Naive B cell (primary cell): ENCODE results near the gene CFDP1. TPM values are rescaled to one million over a fixed set of nuclear protein-coding genes. Genes with fewer than 3 reads are reported as not detected.

Experiments used
- ATAC-seq, 2 donors: fragments of 150-1000 bp; cut with Tn5 transposase; 2 replicates each; pipeline ENCODE4 v1.10.0; 2021; ENCODE audit warnings: low read depth in 2 of 2, mild to moderate bottlenecking in 2 of 2, moderate library complexity in 2 of 2
- DNase-seq: peaks from one replicate; pipeline ENCODE4 v3.0.0; 2022
- H3K27ac Mint-ChIP-seq, 6 donors: one replicate each; pipeline ENCODE4 v1.8.0; 2020 to 2022; ENCODE audit warnings: mild to moderate bottlenecking in 6 of 6, mixed read lengths in 6 of 6, moderate library complexity in 5 of 6, inconsistent platforms in 2 of 6
- H3K27me3 Mint-ChIP-seq, 3 donors: one replicate each; pipeline ENCODE4 v1.8.0; 2021 to 2022; ENCODE audit warnings: mixed read lengths in 3 of 3, mild to moderate bottlenecking in 1 of 3
- H3K36me3 Mint-ChIP-seq, 2 donors: one replicate each; pipeline ENCODE4 v1.8.0; 2020 to 2022; ENCODE audit warnings: mixed read lengths in 2 of 2, inconsistent platforms in 1 of 2, mild to moderate bottlenecking in 1 of 2
- H3K4me1 Mint-ChIP-seq, 3 donors: one replicate each; pipeline ENCODE4 v1.8.0; 2020 to 2022; ENCODE audit warnings: mixed read lengths in 3 of 3, inconsistent platforms in 1 of 3, mild to moderate bottlenecking in 1 of 3, moderate library complexity in 1 of 3
- H3K4me3 Mint-ChIP-seq, 8 donors: one replicate each; pipeline ENCODE4 v1.8.0; 2020 to 2022; ENCODE audit warnings: mild to moderate bottlenecking in 8 of 8, mixed read lengths in 8 of 8, moderate library complexity in 8 of 8, inconsistent platforms in 2 of 8
- H3K9me3 Mint-ChIP-seq, 7 donors: one replicate each; pipeline ENCODE4 v1.8.0; 2020 to 2022; ENCODE audit warnings: mixed read lengths in 7 of 7, mild to moderate bottlenecking in 5 of 7, inconsistent platforms in 2 of 7, moderate library complexity in 1 of 7
- polyA plus RNA-seq, 6 donors: library from polyadenylated mRNA; unstranded; fragments of 300-500 nt; fragmentation: Illumina TruSeq; gene quantifications; one replicate each; pipeline ENCODE4 v1.2.3, GENCODE V29; 2021; ENCODE audit warnings: low read depth in 6 of 6

Gene CFDP1
- polyA plus RNA-seq, 6 donors from 2014 or later = 22.6 to 36.3 (median 31.6) TPM

DNA sequence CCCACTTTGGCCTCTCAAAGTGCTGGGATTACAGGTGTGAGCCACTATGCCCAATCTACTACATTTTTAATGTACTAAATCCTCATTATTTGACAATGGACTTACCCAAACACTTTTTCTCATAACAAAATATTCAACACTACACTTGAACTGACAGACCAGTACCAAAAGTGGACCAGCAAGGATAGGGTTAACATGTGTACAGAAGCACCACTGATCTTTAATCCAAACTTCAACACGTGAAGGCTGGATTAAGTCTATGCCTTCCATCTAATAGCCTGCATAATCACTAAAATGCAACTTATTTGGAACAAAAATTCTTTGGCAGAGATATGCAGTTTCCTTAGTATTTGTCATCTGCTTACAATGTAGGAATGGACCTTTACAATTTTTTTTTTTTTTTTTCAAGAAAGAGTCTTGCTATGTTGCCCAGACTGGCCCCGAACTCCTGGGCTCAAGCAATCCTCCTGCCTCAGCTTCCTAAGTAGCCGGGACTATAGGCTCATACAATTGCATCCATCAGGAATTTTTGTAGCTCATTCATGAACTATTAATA is 121.8 kb downstream of the CFDP1 start:
- Mint-ChIP-seq H3K27me3 (peaks cover 21 to 47% (median 42%) of the 10 kb centered on the region in 3 donors), H3K9me3 (no peaks in the 10 kb centered on the region), H3K36me3 (peaks cover 16 to 22% of the 10 kb centered on the region in 2 donors), H3K4me3 (no peak overlapping the region), H3K27ac (no peak overlapping the region), H3K4me1 (peaks cover 0 to 7% (median 5%) of the 10 kb centered on the region in 3 donors)
- DNase-seq (no peak), ATAC-seq (no peak)

DNA sequence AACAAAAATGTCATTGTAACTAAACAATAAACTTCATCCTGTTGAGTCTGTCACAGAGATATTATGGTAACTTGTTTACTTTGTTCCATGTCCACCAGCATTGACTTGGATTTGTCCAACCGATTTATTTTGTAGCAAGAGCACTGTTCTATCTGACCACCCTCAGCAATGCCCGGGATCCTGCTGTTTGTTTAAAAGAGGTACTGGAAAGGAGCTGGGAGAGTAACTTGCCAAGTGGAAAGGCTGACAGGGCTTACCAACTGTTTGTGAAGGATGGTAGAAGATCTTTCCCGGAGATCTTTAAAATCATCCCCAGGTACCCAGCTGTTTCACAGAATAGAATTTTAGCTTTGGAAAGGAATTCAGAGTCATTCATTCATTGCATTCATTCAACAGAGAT is 122.8 kb downstream of the CFDP1 start:
- Mint-ChIP-seq H3K36me3 (peaks cover 16 to 23% of the 10 kb centered on the region in 2 donors), H3K27me3 (peaks cover 15 to 40% (median 38%) of the 10 kb centered on the region in 3 donors), H3K27ac (no peak overlapping the region), H3K4me3 (no peak overlapping the region), H3K9me3 (no peaks in the 10 kb centered on the region), H3K4me1 (peaks cover 0 to 13% (median 12%) of the 10 kb centered on the region in 3 donors)
- ATAC-seq (no peak), DNase-seq (no peak)

DNA sequence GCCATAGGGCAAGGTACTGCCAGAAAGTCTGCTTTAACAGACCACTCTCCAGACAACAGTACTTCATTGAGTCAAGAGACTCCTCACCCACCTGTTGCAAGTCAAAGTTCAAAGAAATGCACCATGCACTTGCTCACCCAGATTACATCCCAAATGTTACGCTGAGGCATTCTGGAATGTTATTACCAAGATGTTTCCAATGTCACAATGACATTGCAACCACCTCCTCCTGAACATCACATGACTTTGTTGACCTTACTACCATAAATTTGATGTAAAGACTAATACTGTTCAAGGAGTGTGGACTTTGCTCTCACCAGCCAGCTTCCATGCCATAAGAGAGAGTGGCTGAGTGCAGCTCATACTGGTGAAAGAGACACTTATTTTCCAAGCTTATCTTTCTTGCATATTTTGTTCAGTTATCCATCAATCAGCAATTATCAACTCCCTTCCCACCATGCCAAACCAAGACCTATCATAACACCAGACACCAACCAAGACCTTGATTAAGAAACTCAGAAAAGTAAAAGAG is 123.3 kb downstream of the CFDP1 start:
- Mint-ChIP-seq H3K27me3 (peaks cover 15 to 39% (median 38%) of the 10 kb centered on the region in 3 donors), H3K9me3 (no peaks in the 10 kb centered on the region), H3K27ac (no peak overlapping the region), H3K4me1 (peaks cover 0 to 19% (median 14%) of the 10 kb centered on the region in 3 donors), H3K4me3 (no peak overlapping the region), H3K36me3 (peaks cover 20 to 23% of the 10 kb centered on the region in 2 donors)
- ATAC-seq = no peak
- no peak for DNase-seq

DNA sequence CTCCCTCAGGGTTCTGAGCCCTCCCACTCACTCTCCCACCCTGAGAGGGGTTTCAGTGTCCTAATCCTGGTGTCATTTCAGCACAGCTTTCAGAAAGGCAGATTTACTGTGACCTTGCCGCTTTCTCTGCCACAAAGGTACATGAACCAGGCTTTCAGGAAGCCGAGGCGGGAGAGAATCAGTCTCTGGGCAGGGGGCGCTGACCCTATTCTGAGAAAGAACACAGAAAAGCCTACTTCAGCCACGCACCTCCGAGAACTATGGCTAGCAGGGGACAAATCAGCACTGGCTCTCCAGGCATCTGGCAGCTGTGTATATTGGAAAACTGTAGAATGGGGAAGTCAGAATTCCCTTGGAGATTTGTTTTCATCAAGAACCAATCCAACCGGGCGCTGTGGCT is 124.1 kb downstream of the CFDP1 start:
- no peak for ATAC-seq

DNA sequence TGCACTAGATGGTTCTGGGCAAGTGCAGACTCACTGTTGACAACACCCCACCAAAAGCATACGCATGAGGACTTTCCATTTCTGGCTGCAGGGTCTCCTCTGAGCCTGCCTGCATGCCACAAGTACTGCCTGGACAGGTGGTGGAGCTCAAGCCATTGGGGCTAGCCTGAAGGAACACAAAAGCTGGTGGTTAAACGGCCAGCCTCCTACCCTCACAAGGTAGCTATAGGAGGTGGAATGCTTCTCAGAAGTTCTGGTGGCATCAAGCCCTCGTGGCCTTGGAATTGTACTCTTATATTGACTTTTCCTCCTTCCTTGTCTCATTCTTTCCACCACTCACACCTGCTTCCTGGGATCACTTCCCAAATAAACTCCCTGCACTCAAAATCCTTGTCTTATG is 125.3 kb downstream of the CFDP1 start:
- no peak overlapping the region for H3K27ac Mint-ChIP-seq
- H3K4me1 Mint-ChIP-seq = peaks cover 0 to 21% (median 15%) of the 10 kb centered on the region in 3 donors
- no peak for DNase-seq
- peaks cover 9 to 31% (median 29%) of the 10 kb centered on the region in 3 donors for H3K27me3 Mint-ChIP-seq
- peaks cover 29 to 33% of the 10 kb centered on the region in 2 donors for H3K36me3 Mint-ChIP-seq
- H3K4me3 Mint-ChIP-seq = no peak overlapping the region
- no peak for ATAC-seq
- H3K9me3 Mint-ChIP-seq = no peaks in the 10 kb centered on the region

More for the DNA sequence above, 124.1 kb downstream of the CFDP1 start:
- Mint-ChIP-seq H3K4me1 (peaks cover 0 to 21% (median 15%) of the 10 kb centered on the region in 3 donors), H3K27ac (no peak overlapping the region), H3K36me3 (peaks cover 26 to 31% of the 10 kb centered on the region in 2 donors), H3K4me3 (no peak overlapping the region), H3K27me3 (peaks cover 11 to 35% (median 33%) of the 10 kb centered on the region in 3 donors), H3K9me3 (no peaks in the 10 kb centered on the region)
- DNase-seq = no peak

DNA sequence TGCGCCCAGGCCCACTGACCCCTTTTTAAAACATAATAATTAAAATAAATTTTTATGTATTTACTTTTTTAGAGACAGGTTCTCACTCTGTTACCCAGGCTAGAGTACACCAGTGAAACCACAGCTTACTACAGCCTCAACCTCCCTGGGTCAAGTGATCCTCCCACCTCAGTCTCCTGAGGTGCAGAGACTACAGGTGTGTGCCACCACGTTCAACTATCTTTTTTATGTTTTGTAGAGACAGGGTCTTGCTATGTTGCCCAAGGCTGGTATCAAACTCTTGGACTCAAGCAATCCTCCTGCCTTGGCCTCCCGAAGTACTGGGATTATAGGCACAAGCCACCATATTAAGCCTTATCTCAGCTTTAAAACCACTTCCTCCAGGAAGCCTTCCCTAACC is 125.8 kb downstream of the CFDP1 start:
- ATAC-seq (no peak), DNase-seq (no peak)
- peaks cover 0 to 21% (median 15%) of the 10 kb centered on the region in 3 donors for H3K4me1 Mint-ChIP-seq
- H3K4me3 Mint-ChIP-seq = no peak overlapping the region
- no peaks in the 10 kb centered on the region for H3K9me3 Mint-ChIP-seq
- H3K36me3 Mint-ChIP-seq = peaks cover 28 to 33% of the 10 kb centered on the region in 2 donors
- H3K27ac Mint-ChIP-seq = no peak overlapping the region
- H3K27me3 Mint-ChIP-seq = peaks cover 9 to 26% (median 24%) of the 10 kb centered on the region in 3 donors

DNA sequence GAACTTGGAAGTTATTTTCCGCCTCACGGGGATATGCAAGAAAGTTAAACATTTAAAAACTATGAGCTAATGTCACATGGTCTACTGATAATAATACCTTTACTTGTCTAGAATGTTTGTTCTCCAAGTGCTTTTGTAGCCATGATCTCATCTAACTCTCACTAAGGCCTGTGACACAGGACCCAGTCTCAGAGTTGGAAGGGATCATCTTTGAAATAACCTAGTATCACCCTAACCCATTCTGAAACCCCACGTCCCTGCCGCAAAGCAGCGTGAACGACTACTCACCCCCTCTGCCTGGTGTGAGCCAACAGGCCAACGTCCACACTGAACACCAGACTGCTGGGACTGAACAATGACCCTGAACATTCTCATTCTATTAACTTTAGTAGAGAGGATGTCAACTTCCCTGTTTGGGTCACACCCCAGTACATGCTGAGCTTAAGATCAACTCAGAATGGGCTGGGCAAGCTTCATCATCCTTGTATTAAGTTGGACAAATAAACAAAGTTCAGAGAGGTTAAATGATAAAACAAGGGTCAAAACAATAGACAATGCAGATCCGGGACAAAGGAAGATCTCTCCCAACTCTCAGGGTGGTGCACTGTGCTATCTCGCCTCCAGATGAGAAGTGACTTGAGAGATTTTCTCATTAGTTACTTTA is 127.1 kb downstream of the CFDP1 start:
- H3K36me3 Mint-ChIP-seq = peaks cover 32 to 39% of the 10 kb centered on the region in 2 donors
- H3K27ac Mint-ChIP-seq = peak overlapping the region in 2 of 6 donors; percentile 50 to 54
- H3K4me3 Mint-ChIP-seq = no peak overlapping the region
- H3K9me3 Mint-ChIP-seq = no peaks in the 10 kb centered on the region
- ATAC-seq (no peak), DNase-seq (no peak)
- H3K4me1 Mint-ChIP-seq = peaks cover 0 to 21% (median 15%) of the 10 kb centered on the region in 3 donors
- peaks cover 9 to 22% (median 17%) of the 10 kb centered on the region in 3 donors for H3K27me3 Mint-ChIP-seq

DNA sequence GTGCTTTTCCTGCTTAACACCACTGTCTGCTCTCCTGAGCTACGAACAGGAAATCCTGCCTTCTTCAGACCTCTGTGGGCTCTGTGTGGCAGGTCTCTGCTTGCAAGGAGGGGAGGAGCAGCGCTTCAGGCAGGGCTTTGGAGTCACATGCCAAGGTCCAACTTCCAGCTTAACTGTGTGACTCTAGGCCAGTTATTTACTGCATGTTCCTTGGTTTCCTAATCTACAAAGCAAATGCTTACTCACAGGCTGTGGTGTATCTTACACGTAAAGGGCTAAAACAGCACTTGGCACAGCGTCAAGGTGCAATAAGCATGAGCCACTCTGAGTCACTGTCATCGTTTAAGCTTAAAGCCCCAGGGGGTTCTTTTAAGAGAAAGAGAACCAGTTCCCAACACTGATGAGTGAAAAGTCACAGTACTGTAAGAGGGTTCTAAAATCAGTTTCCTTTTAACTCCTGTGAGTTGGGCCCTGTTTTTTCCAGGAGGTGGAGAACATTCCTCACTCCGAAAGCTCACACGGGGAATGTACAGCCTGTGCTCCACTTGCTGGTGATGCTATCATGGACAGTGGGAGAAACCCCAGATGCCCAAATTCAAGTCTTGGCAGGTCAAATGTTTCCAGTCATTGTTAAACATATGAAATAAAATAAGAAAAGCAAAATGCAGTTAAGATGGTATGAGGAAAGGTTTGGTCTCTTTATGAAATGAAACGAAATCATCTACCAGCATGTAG is 127.8 kb downstream of the CFDP1 start:
- Mint-ChIP-seq H3K4me3 (peak overlapping the region in 1 of 8 donors; percentile 49), H3K27me3 (peaks cover 7 to 17% (median 15%) of the 10 kb centered on the region in 3 donors), H3K27ac (peak overlapping the region in 2 of 6 donors; percentile 50 to 77), H3K4me1 (peaks cover 0 to 21% (median 17%) of the 10 kb centered on the region in 3 donors), H3K36me3 (peaks cover 38 to 46% of the 10 kb centered on the region in 2 donors), H3K9me3 (no peaks in the 10 kb centered on the region)
- DNase-seq = no peak
- peak in 1 of 2 donors; percentile 92 for ATAC-seq

DNA sequence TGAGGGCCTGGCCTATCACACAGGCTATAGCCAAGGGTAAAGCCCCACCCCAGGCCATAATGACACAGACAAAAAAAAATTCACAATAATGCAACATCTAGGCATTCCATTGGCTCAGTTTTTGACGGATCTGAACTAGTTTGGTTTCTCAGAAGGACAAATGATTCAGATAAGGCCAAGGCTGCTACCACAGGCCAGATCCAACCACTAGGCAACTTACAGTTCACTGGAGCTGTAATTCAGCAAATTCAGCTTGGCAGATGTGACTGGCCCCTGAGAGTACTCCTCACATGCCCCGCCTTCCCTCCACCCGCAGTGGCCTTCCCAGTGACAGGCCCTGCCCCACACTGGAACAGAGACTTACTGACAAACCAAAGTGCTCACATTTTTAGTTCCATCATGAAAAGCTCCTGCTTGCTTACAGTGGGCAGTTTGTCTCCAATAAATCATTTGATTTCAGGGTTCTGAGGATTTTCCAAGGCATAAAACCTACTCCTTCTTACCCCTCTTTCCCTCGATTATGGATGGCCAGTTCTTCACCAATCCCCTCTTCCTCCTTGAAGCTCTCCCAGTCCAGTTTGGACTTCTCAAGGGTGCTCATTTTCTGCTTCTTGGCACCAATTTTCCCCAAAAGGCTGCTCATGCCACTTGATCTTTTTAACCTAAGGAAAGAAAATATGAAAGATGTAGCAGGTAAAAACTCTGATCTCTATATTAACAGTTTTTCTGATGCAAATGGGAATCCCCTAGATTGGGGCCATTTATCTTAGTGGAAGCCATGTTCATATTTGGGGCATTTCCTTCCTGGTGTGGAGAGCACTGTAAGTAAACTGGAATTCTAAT is 128.6 kb downstream of the CFDP1 start:
- peak overlapping the region in 1 of 6 donors; percentile 77 for H3K27ac Mint-ChIP-seq
- no peak for DNase-seq
- peaks cover 44 to 46% of the 10 kb centered on the region in 2 donors for H3K36me3 Mint-ChIP-seq
- H3K27me3 Mint-ChIP-seq = peaks cover 0 to 12% (median 7%) of the 10 kb centered on the region in 3 donors
- H3K4me3 Mint-ChIP-seq = no peak overlapping the region
- H3K4me1 Mint-ChIP-seq = peaks cover 0 to 25% (median 17%) of the 10 kb centered on the region in 3 donors
- no peaks in the 10 kb centered on the region for H3K9me3 Mint-ChIP-seq
- no peak for ATAC-seq

DNA sequence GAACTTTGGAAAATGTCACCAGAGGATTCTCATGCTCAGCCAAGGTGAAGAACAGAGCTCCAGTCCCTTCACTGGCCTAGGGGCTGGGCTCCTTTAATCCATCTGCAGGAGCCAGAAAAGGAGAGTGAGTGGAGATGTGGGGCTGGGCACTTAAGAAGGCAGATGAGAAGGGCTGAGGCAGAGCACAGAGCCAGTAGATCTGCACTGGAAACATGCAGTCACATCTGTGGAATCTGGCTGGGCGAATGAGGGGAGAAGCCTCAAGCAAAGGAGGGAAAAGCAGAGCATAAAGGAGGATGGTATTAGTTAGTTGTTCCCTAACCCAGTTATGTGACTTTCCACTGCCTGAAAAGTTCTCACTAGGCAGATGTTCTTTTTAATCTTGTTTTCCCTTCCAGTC is 131.5 kb downstream of the CFDP1 start:
- DNase-seq (no peak), ATAC-seq (no peak)
- no peaks in the 10 kb centered on the region for H3K9me3 Mint-ChIP-seq
- H3K4me3 Mint-ChIP-seq = peak overlapping the region in 1 of 8 donors; percentile 29
- peaks cover 42 to 57% of the 10 kb centered on the region in 2 donors for H3K36me3 Mint-ChIP-seq
- peaks cover 0 to 46% (median 32%) of the 10 kb centered on the region in 3 donors for H3K4me1 Mint-ChIP-seq
- H3K27ac Mint-ChIP-seq = peak overlapping the region in 1 of 6 donors; percentile 68
- H3K27me3 Mint-ChIP-seq = peaks cover 0 to 7% (median 0%) of the 10 kb centered on the region in 3 donors

DNA sequence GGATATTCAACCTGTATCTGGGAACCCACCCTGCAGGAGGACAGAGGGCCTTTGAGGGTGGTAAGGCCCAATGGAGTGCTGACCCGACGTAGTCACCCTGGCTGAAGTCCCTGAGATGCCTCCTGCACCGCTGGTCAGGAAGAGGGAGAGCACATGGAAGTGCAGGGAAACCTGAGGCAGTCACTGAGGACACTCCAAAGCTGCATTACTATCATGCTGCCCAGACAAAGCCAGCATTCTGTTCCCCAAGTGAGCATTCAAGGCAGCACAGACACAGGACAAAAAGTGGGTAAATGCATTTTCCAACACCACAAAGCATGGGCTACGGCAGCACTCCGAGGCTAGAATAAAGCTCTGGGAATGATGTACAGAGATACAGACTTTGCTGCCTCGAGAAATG is 135.0 kb downstream of the CFDP1 start:
- ATAC-seq (no peak), DNase-seq (no peak)
- Mint-ChIP-seq H3K36me3 (peaks cover 41 to 48% of the 10 kb centered on the region in 2 donors), H3K9me3 (no peaks in the 10 kb centered on the region), H3K27me3 (peaks cover 0 to 7% (median 0%) of the 10 kb centered on the region in 3 donors), H3K4me1 (peaks cover 0 to 27% (median 22%) of the 10 kb centered on the region in 3 donors), H3K4me3 (peak overlapping the region in 3 of 8 donors; percentile 72 to 90 (median 84)), H3K27ac (peak overlapping the region in 1 of 6 donors; percentile 94)

DNA sequence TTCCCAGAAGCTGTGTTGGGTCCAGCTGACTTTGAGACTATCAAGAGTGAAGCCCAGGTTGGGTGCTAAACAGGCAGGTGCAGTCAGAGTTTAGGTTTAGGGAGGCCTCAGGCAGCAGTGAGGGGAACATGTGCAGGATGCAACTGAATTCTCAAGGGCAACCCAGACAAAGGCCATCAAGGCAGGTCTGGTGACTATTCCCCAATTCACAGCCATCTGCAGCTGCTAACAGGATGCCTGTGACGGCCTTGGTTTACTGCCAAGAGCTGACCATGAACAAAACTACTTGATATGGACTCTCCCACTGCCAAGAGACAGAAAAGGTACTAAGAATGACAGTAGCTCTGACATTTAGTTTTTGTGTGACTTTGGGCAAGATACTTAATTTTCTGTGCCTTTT is 136.7 kb downstream of the CFDP1 start:
- ATAC-seq = no peak
- Mint-ChIP-seq H3K9me3 (no peaks in the 10 kb centered on the region), H3K36me3 (peaks cover 52 to 55% of the 10 kb centered on the region in 2 donors), H3K4me1 (peaks cover 0 to 27% (median 22%) of the 10 kb centered on the region in 3 donors), H3K27me3 (peaks cover 0 to 7% (median 0%) of the 10 kb centered on the region in 3 donors), H3K27ac (peak overlapping the region in 2 of 6 donors; percentile 8 to 66), H3K4me3 (peak overlapping the region in 1 of 8 donors; percentile 15)
- DNase-seq = no peak
